Naive B cell (primary cell): Measurements from ENCODE around the gene C16orf95. TPM values are rescaled to one million over a fixed set of nuclear protein-coding genes. Genes with fewer than 3 reads are reported as not detected.
"Not testable (repeated sequence)": the region's sequence is repeated elsewhere in the genome, so short reads cannot be mapped to it uniquely, and the experiment has no call there.

ENCODE experiments used
- ATAC-seq, 2 donors: fragments of 150-1000 bp; cut with Tn5 transposase; 2 replicates each; pipeline ENCODE4 v1.10.0; 2021; ENCODE audit warnings: low read depth in 2 of 2, mild to moderate bottlenecking in 2 of 2, moderate library complexity in 2 of 2
- DNase-seq: peaks from one replicate; pipeline ENCODE4 v3.0.0; 2022
- H3K27ac Mint-ChIP-seq, 6 donors: one replicate each; pipeline ENCODE4 v1.8.0; 2020 to 2022; ENCODE audit warnings: mild to moderate bottlenecking in 6 of 6, mixed read lengths in 6 of 6, moderate library complexity in 5 of 6, inconsistent platforms in 2 of 6
- H3K27me3 Mint-ChIP-seq, 3 donors: one replicate each; pipeline ENCODE4 v1.8.0; 2021 to 2022; ENCODE audit warnings: mixed read lengths in 3 of 3, mild to moderate bottlenecking in 1 of 3
- H3K36me3 Mint-ChIP-seq, 2 donors: one replicate each; pipeline ENCODE4 v1.8.0; 2020 to 2022; ENCODE audit warnings: mixed read lengths in 2 of 2, inconsistent platforms in 1 of 2, mild to moderate bottlenecking in 1 of 2
- H3K4me1 Mint-ChIP-seq, 3 donors: one replicate each; pipeline ENCODE4 v1.8.0; 2020 to 2022; ENCODE audit warnings: mixed read lengths in 3 of 3, inconsistent platforms in 1 of 3, mild to moderate bottlenecking in 1 of 3, moderate library complexity in 1 of 3
- H3K4me3 Mint-ChIP-seq, 8 donors: one replicate each; pipeline ENCODE4 v1.8.0; 2020 to 2022; ENCODE audit warnings: mild to moderate bottlenecking in 8 of 8, mixed read lengths in 8 of 8, moderate library complexity in 8 of 8, inconsistent platforms in 2 of 8
- H3K9me3 Mint-ChIP-seq, 7 donors: one replicate each; pipeline ENCODE4 v1.8.0; 2020 to 2022; ENCODE audit warnings: mixed read lengths in 7 of 7, mild to moderate bottlenecking in 5 of 7, inconsistent platforms in 2 of 7, moderate library complexity in 1 of 7
- polyA plus RNA-seq, 6 donors: library from polyadenylated mRNA; unstranded; fragments of 300-500 nt; fragmentation: Illumina TruSeq; gene quantifications; one replicate each; pipeline ENCODE4 v1.2.3, GENCODE V29; 2021; ENCODE audit warnings: low read depth in 6 of 6

C16orf95 gene, protein sequence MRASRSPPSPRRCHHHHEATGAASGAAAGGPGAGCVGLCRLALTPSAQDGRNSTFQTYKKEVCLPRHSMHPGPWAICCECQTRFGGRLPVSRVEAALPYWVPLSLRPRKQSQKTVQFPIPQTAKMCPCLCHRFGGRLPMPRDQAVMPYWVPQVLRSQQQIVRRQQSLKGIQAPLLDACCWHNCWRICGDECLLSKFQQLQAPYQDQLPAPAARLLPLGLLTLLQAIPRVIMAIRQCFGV
- polyA plus RNA-seq = 1 to 10 TPM; 1.4 to 3.6 (median 2.2) TPM

GRCh38 chr16:87316923-87317749 is at the start of gene C16orf95:
TSS of gene C16orf95 (minus strand) at chr16:87317392. CDS start at chr16:87317242, 150 bp downstream.
- Mint-ChIP-seq H3K4me3 (peak within 1 kb of the TSS; percentile 92 to 98 (median 96)), H3K9me3 (no peaks in the 10 kb centered on the region), H3K4me1 (peaks cover 12 to 23% (median 20%) of the 10 kb centered on the region in 3 donors), H3K27me3 (no peaks in the 10 kb centered on the region), H3K36me3 (no peaks in the 10 kb centered on the region), H3K27ac (peak within 1 kb of the TSS; percentile 89 to 98 (median 94))
- peak; percentile 93 to 94 for ATAC-seq
- peak; percentile 96 for DNase-seq

GRCh38 chr16:87366930-87367329 is 49.7 kb upstream of the C16orf95 start:
- DNase-seq (no peak), ATAC-seq (no peak)
- no peaks in the 10 kb centered on the region for H3K27me3 Mint-ChIP-seq
- H3K4me3 Mint-ChIP-seq = no peak overlapping the region
- H3K4me1 Mint-ChIP-seq = peaks cover 31 to 51% (median 33%) of the 10 kb centered on the region in 3 donors
- peaks cover 0 to 19% of the 10 kb centered on the region in 2 donors for H3K36me3 Mint-ChIP-seq
- H3K27ac Mint-ChIP-seq = peak overlapping the region in 1 of 6 donors; percentile 32
- H3K9me3 Mint-ChIP-seq = no peaks in the 10 kb centered on the region

DNA sequence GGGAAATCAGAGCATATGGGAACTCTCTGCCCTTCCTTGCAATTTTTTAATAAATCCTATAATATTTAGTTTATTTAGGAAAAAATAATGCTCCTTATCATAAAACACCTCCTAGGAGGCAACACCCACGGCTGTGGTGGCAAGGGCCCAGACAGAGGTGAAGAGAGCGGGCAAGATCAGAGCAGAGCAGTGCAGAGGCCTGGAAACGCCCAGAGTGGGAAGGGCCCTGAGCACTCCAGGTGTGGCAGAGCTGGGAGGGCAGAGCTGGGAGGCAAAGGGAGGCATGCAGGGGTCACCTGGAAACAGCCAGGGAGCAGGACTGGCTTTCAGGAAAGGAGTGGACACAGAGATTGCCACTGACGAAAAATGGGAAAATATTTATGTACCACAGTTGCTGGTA is 49.1 kb upstream of the C16orf95 start:
- no peak for ATAC-seq
- peaks cover 0 to 19% of the 10 kb centered on the region in 2 donors for H3K36me3 Mint-ChIP-seq
- H3K27ac Mint-ChIP-seq = peak overlapping the region in 1 of 6 donors; percentile 32
- peaks cover 29 to 51% (median 30%) of the 10 kb centered on the region in 3 donors for H3K4me1 Mint-ChIP-seq
- no peaks in the 10 kb centered on the region for H3K9me3 Mint-ChIP-seq
- peak overlapping the region in 1 of 8 donors; percentile 68 for H3K4me3 Mint-ChIP-seq
- no peak for DNase-seq
- no peaks in the 10 kb centered on the region for H3K27me3 Mint-ChIP-seq

DNA sequence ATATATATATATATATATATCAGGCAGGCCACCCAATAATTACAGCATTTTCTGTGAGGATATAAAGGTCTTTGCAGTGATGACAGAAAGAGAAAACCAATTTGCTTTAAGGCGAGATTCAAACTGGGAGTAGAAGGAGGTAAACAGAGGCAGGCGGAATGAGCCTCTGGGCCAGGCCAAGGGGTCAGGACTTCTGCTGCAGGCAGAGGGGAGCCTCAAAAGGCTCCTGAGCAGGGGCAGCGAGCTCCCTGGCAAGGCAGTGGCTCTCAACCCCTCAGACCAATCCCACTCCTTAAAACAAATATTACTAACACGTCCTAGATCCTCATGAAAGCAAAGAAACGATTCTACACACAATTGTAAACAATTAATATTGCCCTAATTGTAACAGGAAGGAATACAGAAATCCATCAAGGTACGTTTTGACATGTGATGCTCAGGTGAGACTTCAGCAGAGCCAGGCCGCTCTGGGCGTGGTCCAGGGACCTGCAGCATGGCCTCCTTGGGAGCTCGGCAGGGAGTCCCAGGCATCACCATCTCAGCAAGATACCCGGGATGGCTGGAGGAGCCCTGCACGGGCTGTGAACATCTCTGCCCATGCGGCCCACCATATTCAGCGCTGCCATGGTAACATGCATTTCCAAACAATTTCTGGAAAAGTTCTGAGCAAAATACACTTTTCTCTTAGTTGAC is 48.0 kb upstream of the C16orf95 start:
- Mint-ChIP-seq H3K27me3 (no peaks in the 10 kb centered on the region), H3K4me1 (peaks cover 27 to 47% (median 28%) of the 10 kb centered on the region in 3 donors), H3K36me3 (peaks cover 0 to 22% of the 10 kb centered on the region in 2 donors), H3K9me3 (no peaks in the 10 kb centered on the region), H3K27ac (peak overlapping the region in 1 of 6 donors; percentile 65), H3K4me3 (no peak overlapping the region)
- ATAC-seq = no peak
- no peak for DNase-seq

DNA sequence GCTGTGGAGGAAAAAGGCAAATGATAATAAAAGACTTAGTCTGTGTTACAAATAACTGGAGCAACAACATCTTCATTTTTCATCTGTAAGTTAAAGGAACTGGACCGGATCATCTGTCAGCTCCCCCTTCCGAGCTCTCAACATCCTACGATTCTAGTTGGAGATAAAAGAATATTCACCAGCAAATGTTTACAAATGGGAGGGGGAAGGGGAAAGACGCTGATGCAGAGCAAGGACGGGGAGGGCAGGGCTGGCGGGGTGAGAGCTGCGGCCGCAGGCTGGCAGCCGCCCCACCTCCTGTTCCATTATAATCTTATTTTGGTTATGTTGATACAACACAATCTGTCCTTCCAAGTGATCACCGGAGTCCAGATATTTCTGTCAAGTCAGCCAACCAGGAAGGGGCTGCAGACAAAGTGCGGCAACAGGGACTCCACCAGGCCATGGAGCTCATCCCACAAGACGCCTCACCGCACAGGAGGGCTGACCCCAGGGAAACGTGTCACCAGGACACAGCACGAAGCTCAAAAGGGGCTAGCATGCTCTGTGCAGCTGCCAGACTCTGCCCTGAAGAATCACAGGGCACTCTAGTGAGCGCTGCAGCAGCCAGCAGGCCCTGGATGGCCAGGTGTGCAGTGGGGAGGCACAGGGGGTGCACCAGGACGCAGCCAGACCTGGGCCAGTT is 46.7 kb upstream of the C16orf95 start:
- no peaks in the 10 kb centered on the region for H3K27me3 Mint-ChIP-seq
- H3K9me3 Mint-ChIP-seq = no peaks in the 10 kb centered on the region
- peaks cover 8 to 30% of the 10 kb centered on the region in 2 donors for H3K36me3 Mint-ChIP-seq
- no peak overlapping the region for H3K4me3 Mint-ChIP-seq
- no peak for ATAC-seq
- peaks cover 21 to 37% (median 23%) of the 10 kb centered on the region in 3 donors for H3K4me1 Mint-ChIP-seq
- no peak for DNase-seq
- H3K27ac Mint-ChIP-seq = peak overlapping the region in 3 of 6 donors; percentile 39 to 95 (median 74)

- Mint-ChIP-seq H3K36me3 (peaks cover 8 to 34% of the 10 kb centered on the region in 2 donors), H3K4me1 (peaks cover 12 to 28% (median 23%) of the 10 kb centered on the region in 3 donors)
- not testable (repeated sequence) for H3K27me3 Mint-ChIP-seq, H3K9me3 Mint-ChIP-seq, ATAC-seq, DNase-seq, H3K27ac Mint-ChIP-seq, H3K4me3 Mint-ChIP-seq
Measured at GRCh38 chr16:87362828-87363559, 45.8 kb upstream of the C16orf95 start.

- Mint-ChIP-seq H3K4me1 (peaks cover 10 to 19% (median 16%) of the 10 kb centered on the region in 3 donors), H3K9me3 (no peaks in the 10 kb centered on the region), H3K27ac (no peak overlapping the region), H3K4me3 (no peak overlapping the region), H3K27me3 (no peaks in the 10 kb centered on the region), H3K36me3 (peaks cover 8 to 35% of the 10 kb centered on the region in 2 donors)
- ATAC-seq (no peak), DNase-seq (no peak)
Measured at GRCh38 chr16:87361916-87362619, 44.9 kb upstream of the C16orf95 start.

- peaks cover 8 to 30% of the 10 kb centered on the region in 2 donors for H3K36me3 Mint-ChIP-seq
- H3K27me3 Mint-ChIP-seq = no peaks in the 10 kb centered on the region
- H3K4me3 Mint-ChIP-seq = no peak overlapping the region
- DNase-seq = no peak
- no peaks in the 10 kb centered on the region for H3K9me3 Mint-ChIP-seq
- H3K4me1 Mint-ChIP-seq = peaks cover 8 to 11% (median 9%) of the 10 kb centered on the region in 3 donors
- no peak for ATAC-seq
- no peak overlapping the region for H3K27ac Mint-ChIP-seq
Measured at GRCh38 chr16:87360862-87361610, 43.8 kb upstream of the C16orf95 start.

GRCh38 chr16:87359121-87359520 is 41.9 kb upstream of the C16orf95 start:
- H3K36me3 Mint-ChIP-seq = peaks cover 8 to 20% of the 10 kb centered on the region in 2 donors
- no peak overlapping the region for H3K27ac Mint-ChIP-seq
- DNase-seq (no peak), ATAC-seq (no peak)
- H3K4me3 Mint-ChIP-seq = peak overlapping the region in 1 of 8 donors; percentile 47
- no peaks in the 10 kb centered on the region for H3K9me3 Mint-ChIP-seq
- peaks cover 0 to 4% (median 4%) of the 10 kb centered on the region in 3 donors for H3K4me1 Mint-ChIP-seq
- H3K27me3 Mint-ChIP-seq = no peaks in the 10 kb centered on the region

- Mint-ChIP-seq H3K36me3 (peaks cover 8 to 20% of the 10 kb centered on the region in 2 donors), H3K9me3 (no peaks in the 10 kb centered on the region), H3K27me3 (no peaks in the 10 kb centered on the region), H3K4me3 (no peak overlapping the region), H3K4me1 (peaks cover 0 to 4% (median 0%) of the 10 kb centered on the region in 3 donors), H3K27ac (no peak overlapping the region)
- DNase-seq (no peak), ATAC-seq (no peak)
Measured at GRCh38 chr16:87358696-87359095, 41.5 kb upstream of the C16orf95 start.

- H3K27ac Mint-ChIP-seq = no peak overlapping the region
- H3K9me3 Mint-ChIP-seq = no peaks in the 10 kb centered on the region
- no peaks in the 10 kb centered on the region for H3K27me3 Mint-ChIP-seq
- ATAC-seq = no peak
- no peak for DNase-seq
- H3K4me1 Mint-ChIP-seq = no peaks in the 10 kb centered on the region
- no peak overlapping the region for H3K4me3 Mint-ChIP-seq
- peaks cover 8 to 16% of the 10 kb centered on the region in 2 donors for H3K36me3 Mint-ChIP-seq
Measured at GRCh38 chr16:87358250-87358649, 41.1 kb upstream of the C16orf95 start.
